GM19043 (cell line): ENCODE results near the gene OPA1.

ENCODE experiments used
- ATAC-seq: cut with Tn5 transposase; IDR thresholded peaks from one replicate; pipeline ENCODE4 v1.9.1; 2021; ENCODE audit warnings: low read depth; ENCODE audit not compliant: unreplicated experiment

Gene OPA1

DNA sequence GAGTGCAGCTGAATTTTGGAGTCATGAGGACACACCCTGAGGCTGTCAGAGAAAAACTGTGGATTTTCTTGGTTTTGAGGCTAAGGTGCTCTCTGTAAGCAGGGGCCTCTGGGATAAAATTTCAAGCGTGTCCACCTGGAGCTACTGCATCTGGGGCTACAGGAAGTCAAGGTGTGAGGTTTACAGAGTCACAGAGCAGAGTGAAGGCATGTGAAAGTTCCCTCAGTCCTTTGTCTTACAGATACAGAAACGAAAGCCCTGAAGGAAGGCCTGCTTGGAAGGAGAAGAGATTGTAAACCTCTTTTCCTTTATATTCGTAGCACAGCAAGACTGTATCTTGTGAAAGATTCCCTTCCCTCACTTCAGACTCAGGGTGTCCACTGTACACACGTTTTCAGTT lies 138.6 kb downstream of the OPA1 start:
- ATAC-seq: no peak

DNA sequence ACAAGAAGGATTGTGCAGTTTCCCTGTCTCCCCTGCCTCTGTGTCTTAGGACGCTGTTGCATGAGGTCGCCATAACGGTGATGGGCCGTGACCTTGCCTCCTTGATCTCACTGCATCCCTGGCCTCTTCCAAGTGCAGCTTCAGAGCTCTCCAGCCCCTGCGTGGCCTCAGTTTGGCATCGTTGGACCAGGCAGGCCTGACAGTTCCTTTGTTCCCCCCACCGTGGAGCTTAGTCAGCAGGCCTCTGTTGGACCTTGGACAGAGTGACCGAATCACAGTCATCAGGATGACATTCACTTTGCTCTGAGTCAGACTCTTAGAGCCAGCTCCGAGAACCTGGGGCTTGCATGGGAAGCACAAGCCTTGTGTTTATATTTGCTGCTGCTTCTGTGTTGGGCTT lies 139.4 kb downstream of the OPA1 start:
- no peak for ATAC-seq

DNA sequence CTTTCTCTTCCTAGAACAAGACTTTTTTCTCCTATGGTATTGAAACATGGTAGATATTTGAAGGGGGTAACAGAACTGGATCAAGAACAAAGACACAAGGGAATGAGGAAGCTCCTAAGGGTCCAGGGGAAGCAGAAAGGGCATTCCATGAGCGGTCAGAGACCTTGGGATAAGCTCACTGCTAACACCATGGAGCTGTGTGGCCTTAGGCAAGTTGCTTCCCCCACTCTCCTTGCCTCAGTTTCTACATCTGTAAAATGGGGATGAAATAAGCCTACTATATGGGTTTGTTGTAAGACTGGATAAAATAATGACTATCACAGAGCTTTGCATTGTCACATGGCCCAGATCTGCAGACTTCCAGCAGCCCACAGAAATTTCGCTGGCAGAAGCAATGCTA lies 139.8 kb downstream of the OPA1 start:
- no peak for ATAC-seq

DNA sequence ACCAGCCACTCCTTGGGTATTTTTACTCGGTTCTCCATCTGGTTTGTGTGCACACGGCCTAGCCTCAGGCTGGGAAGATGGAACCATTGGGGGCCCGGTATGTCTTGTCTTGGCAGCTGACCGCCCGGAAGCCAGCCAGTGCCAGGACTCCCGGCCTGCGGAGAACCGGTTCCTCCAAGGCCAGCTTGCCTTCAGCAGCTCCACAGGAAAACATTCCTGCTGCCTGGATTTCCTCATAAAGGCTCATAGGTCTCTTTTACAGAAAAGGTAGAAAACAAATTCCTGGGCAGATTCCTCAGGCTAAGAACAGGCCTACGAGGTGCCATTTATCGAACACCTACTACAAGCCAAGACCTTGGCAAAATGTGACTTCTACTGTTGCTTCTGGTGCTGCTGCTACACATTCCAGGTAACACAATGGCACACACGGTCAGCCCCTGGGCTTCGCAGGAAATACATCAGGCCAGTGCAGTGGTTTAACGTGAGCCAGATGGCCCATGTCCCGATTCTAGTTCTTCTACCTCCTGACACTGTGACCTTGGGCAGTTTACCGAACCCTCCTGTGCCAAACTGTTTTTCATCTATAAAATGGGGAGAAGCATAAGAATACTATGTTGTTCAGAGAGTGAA lies 141.8 kb downstream of the OPA1 start:
- ATAC-seq: no peak

DNA sequence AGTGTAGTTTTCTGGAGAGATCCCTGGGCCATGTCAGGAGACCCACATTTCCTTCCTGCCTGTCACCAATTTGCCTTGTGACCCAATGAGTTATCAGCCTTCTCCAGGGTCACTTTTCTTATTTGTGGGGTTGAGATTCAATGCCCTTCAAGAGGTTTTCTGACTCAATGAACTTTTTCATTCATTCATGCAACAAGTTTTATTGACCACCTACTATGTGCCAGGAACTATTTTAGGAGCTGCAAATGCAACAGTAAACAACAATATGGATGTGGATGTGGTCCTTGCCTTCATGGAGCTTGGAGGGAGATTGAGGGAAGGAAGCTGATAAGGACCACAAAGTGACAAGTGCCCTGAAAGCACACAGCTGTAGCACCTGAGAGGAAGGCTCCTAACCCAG lies 142.8 kb downstream of the OPA1 start:
- no peak for ATAC-seq

DNA sequence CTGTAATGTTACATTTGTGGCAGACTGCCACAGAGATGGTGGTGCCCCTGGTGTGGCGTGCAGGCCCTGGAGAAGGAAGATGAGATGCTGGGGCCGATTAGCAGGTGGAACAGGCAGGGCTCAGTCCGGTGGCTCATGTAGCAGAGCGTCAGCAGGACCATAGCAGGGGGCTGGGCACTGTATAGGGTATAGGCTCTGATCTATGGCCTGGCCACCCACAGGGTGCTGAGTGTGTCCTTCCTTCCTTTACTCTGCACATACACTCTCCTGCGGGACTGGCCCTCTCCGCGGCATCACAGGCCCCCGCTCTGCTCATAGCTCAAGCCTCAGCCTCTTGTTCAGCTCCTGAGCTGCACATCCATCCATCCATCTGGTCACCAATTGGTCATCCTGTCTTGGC lies 143.6 kb downstream of the OPA1 start:
- ATAC-seq: no peak

DNA sequence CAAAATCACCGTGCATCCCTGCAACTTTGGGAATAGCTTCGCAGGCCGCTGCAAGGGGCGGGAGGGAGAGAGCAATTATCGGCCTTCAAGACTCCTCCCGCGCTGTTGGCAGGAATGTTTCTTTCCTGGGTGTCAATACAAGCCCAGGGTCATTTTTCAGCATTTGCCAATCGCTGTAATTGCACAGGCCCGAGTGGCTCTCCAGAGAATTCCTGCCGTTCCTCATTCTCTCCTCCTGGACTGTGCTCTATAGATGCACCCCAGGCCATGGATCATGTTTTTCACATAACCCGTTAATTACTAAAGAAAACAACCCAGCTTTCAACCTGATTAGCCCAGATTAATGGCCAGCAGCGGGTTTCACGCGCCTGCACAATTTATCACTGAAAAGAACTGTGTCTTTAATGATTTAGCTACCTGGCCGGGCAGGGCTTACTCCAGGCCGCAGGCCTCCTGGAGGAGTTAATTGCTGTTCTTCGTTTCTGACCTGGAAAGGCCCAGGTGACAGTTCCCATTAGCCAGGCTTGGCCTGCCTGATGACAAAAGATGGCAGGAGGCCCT lies 144.3 kb downstream of the OPA1 start:
- ATAC-seq: no peak

DNA sequence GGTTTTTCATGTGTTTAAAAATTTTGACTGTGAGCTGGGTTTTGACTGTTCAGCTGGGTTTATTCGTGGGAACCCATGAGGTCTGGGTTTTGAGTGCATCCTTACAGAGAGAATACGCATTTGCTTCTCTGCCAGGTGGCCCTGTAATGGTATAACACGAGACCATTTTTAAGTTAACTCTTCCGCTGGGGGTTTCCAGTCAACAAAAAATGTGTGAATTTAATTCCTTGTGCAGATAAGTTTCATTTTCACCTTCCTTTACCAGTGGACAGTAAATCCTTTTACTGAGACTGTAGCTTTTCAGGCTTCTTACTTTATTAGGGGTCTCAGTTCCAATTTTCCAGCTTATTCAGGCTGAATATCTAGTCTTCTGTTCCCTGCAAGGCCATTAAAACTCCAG lies 149.6 kb downstream of the OPA1 start:
- ATAC-seq: peak; percentile 48

DNA sequence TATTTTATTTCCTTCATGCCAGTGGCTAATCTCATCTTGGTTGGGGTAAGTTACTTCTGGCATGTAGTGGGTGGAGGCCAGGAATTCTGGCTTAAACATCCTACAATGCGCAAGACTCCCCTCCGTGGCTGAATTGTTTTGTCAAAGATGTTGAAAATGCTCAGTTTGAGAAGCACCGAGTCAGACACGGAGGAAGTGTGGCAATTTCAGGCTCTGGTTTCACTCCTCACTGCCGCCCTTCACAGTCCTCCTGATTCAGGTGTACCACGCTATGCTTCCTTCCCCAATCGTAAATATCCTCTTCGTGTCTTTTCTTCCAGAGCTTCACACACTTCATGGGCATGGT lies 150.7 kb downstream of the OPA1 start:
- peak; percentile 63 for ATAC-seq

DNA sequence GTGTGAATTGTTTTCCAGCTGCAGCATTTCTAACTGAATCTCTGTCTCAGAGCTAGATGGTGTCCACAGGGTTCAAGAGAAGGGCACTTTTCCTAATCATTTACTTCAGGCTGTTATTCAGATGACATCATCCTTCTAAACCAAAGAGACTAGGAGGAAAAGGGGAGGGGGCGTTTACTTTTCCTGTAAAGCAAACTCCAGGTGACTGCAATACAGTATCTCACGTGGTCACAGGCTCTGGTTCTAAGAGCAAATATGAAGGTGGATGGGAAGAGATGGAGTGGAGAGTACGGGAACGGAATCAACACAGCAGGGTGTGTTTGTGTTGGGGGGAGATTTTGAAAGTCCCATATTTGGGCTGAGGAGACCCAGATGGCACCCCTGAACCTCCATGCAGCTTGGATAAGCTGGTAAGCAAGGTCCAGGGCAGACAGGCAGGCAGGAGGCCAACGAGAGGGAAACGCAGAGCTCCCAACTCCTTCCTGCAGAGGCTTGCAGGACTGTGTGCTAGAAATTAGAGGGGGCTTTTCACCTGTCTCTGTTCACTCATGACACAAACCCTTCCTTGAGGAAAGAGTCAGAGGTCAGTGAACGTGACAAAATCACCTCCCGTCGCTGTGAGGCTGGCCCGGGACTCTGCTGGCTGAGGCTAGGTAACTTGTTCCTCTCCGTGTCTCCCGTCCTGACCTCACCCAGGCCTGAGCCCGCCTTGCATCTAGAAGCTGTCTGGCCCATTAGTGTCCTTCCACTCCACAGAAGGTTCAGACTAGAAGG lies 151.2 kb downstream of the OPA1 start:
- ATAC-seq: peak; percentile 36

DNA sequence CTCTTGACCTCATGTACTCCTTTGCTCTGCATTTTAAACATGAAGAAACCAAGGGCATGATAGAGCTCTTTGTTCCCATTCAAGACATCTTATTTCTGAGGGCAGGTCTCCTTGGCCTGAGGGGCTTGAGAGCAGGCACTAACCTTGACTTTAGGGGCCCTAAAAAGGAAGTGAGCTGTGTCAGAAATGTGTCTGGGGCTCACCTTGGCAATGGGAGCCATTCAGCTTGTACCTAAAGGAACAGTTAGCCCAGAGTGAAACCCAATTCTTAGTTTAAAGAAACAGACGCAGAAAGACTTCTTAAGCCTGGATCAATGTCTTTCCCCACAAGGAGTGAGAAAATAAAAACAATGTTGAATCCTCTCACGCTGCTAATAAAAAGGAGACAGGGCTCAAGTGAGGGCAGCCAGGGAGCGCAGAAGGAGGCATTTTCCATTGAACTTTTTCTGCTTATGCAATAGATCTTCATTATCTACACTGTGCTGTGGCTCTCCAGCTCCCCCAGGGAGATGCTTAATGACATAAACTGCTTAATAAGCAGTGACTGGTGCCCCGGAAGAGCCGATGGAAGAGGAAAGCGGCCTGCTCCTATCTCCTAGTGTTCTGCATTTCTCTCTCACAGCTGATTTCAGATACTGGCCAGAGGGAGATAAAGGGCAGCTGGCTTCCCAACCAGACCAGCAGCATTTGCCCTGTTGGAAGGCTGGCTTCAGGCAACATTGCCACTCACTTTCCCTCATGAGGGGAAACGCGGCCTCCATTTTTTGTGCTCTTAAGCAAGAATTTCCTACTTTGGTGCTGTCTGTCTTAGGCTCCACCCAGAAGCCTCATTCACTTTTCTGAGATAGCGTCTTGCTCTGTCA lies 152.0 kb downstream of the OPA1 start:
- ATAC-seq: no peak

DNA sequence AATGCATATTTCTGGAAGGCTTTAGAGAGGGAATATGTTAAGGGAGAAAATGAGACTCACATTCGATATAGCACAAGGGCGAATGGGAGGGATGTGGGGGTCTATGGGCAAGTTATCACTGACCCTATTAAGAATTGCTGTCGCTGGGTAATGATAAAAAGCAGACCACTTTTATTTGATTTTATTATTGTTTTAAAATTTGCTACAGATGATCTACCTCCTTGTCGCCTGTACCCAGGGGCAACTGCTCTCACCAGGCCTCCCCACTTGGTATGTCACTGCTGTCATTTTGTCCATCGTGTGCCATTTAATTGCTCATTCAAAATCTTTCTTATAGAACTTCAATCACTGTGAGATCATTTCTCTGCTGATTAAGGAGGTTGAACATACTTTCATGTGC lies 153.8 kb downstream of the OPA1 start:
- no peak for ATAC-seq
